H1 (cell line): Measurements from ENCODE around the gene CEACAM8. TPM values are rescaled to one million over a fixed set of nuclear protein-coding genes. Genes with fewer than 3 reads are reported as not detected.

Experiments
- CTCF ChIA-PET: fragments of 300-600 bp; sonication (Branson Sonifier 250); formaldehyde crosslinking; loops from one replicate; lab custom pipeline; 2021; ENCODE audit not compliant: partially characterized antibody; lab: Charles Lee
- POLR2A ChIA-PET: fragments of 300-600 bp; sonication (Branson Sonifier 250); formaldehyde crosslinking; loops from one replicate; lab custom pipeline; 2021; ENCODE audit warnings: inconsistent platforms; ENCODE audit not compliant: partially characterized antibody; lab: Charles Lee
- DNase-seq, 2 experiments: peaks; one replicate each; pipeline versions ENCODE4 v3.0.0 to v3.0.0-alpha.2; 2010 to 2022; ENCODE audit warnings: low spot score in 2 of 2, low read depth in 1 of 2, mixed read lengths in 1 of 2
- FAIRE-seq: peaks from 2 replicates; lab custom pipeline; 2011; peaks lifted over from hg19 to GRCh38; lab: Jason Lieb, UNC
- H2AFZ ChIP-seq: 2 replicates; pipeline ENCODE4 v1.8.1; 2012; ENCODE audit warnings: low read length, inconsistent platforms
- H2AK5ac ChIP-seq: 2 replicates; pipeline ENCODE4 v1.6.1; 2013; ENCODE audit warnings: low read depth, low read length
- H2BK120ac ChIP-seq: replicated peaks from 2 replicates; pipeline ENCODE3; 2013; ENCODE audit warnings: low read depth, low read length, inconsistent platforms
- H2BK12ac ChIP-seq: 2 replicates; pipeline ENCODE4 v1.6.1; 2013; ENCODE audit warnings: low read depth, low read length
- H2BK15ac ChIP-seq: 2 replicates; pipeline ENCODE4 v1.6.1; 2013; ENCODE audit warnings: low read length
- H2BK20ac ChIP-seq: 2 replicates; pipeline ENCODE4 v1.6.1; 2013; ENCODE audit warnings: low read length
- H2BK5ac ChIP-seq: 2 replicates; pipeline ENCODE4 v1.6.1; 2013; ENCODE audit warnings: low read depth, low read length
- H3K14ac ChIP-seq: 2 replicates; pipeline ENCODE4 v1.6.1; 2013; ENCODE audit warnings: inconsistent platforms; ENCODE audit not compliant: insufficient read length
- H3K18ac ChIP-seq: 2 replicates; pipeline ENCODE4 v1.6.1; 2013; ENCODE audit warnings: low read length; ENCODE audit errors: extremely low read depth
- H3K23ac ChIP-seq: 2 replicates; pipeline ENCODE4 v1.6.1; 2013; ENCODE audit warnings: inconsistent platforms; ENCODE audit not compliant: insufficient read length
- H3K23me2 ChIP-seq: 2 replicates; pipeline ENCODE4 v1.6.1; 2013; ENCODE audit warnings: low read depth, low read length
- H3K27ac ChIP-seq: 2 replicates; pipeline ENCODE4 v1.6.1; 2011; ENCODE audit warnings: low read depth, low read length, inconsistent platforms
- H3K27me3 ChIP-seq, 4 experiments: replicated peaks in 1 of 4; 1 replicate in 1 of 4; 2 replicates in 3 of 4; pipeline versions ENCODE4 v1.6.1 to v1.8.1; 2011 to 2013; ENCODE audit warnings: low read length in 3 of 4, mild to moderate bottlenecking in 3 of 4, inconsistent platforms in 2 of 4, mixed read lengths in 2 of 4, moderate library complexity in 1 of 4; ENCODE audit not compliant: control insufficient read depth in 3 of 4, insufficient read depth in 3 of 4; ENCODE audit errors: extremely low read depth in 1 of 4
- H3K36me3 ChIP-seq, 4 experiments: 2 replicates each; pipeline versions ENCODE4 v1.6.1 to v1.8.1; 2011 to 2013; ENCODE audit warnings: mild to moderate bottlenecking in 4 of 4, low read length in 3 of 4, moderate library complexity in 2 of 4, control low read depth in 1 of 4, inconsistent platforms in 1 of 4; ENCODE audit not compliant: insufficient read depth in 4 of 4, control insufficient read depth in 2 of 4
- H3K4ac ChIP-seq: replicated peaks from 2 replicates; pipeline ENCODE3; 2013; ENCODE audit warnings: low read length, low read depth, mixed read lengths, inconsistent platforms; ENCODE audit not compliant: insufficient read length
- H3K4me1 ChIP-seq, 4 experiments: replicated peaks in 1 of 4; 1 replicate in 1 of 4; 2 replicates in 3 of 4; pipeline versions ENCODE4 v1.6.1 to v1.8.1; 2011 to 2013; ENCODE audit warnings: low read length in 3 of 4, inconsistent platforms in 2 of 4, mixed read lengths in 1 of 4; ENCODE audit not compliant: insufficient read depth in 4 of 4, control insufficient read depth in 3 of 4
- H3K4me2 ChIP-seq, 2 experiments: 2 replicates each; pipeline versions ENCODE4 v1.6.1 to v1.8.1; 2011 to 2013; ENCODE audit warnings: low read depth in 2 of 2, low read length in 2 of 2, control low read depth in 1 of 2, inconsistent platforms in 1 of 2, mild to moderate bottlenecking in 1 of 2; ENCODE audit not compliant: insufficient read depth in 1 of 2
- H3K4me3 ChIP-seq, 4 experiments: fragments of 200-600, 300-600 bp in 1 of 4; sonication (generic), shearing (Covaris generic), sonication (Bioruptor Twin) in 1 of 4; 2 replicates each; pipeline versions ENCODE4 v1.5.1 to v1.8.1; 2011 to 2016; ENCODE audit warnings: low read length in 4 of 4, low read depth in 3 of 4, control low read depth in 2 of 4, inconsistent platforms in 2 of 4, mild to moderate bottlenecking in 2 of 4, mixed read lengths in 1 of 4, moderate library complexity in 1 of 4; ENCODE audit not compliant: insufficient read depth in 2 of 4; ENCODE audit errors: extremely low read depth in 1 of 4
- H3K56ac ChIP-seq: replicated peaks from 2 replicates; pipeline ENCODE3; 2013; ENCODE audit warnings: low read depth, mild to moderate bottlenecking, mixed read lengths, low read length, inconsistent platforms; ENCODE audit not compliant: insufficient read length
- H3K79me1 ChIP-seq: 2 replicates; pipeline ENCODE4 v1.6.1; 2013; ENCODE audit warnings: low read depth, low read length, control low read depth
- H3K79me2 ChIP-seq, 2 experiments: 2 replicates each; pipeline versions ENCODE4 v1.6.1 to v1.8.1; 2012 to 2013; ENCODE audit warnings: low read length in 2 of 2, mild to moderate bottlenecking in 2 of 2, inconsistent platforms in 1 of 2; ENCODE audit not compliant: insufficient read depth in 2 of 2, control insufficient read depth in 1 of 2
- H3K9ac ChIP-seq, 4 experiments: replicated peaks in 1 of 4; 1 replicate in 1 of 4; 2 replicates in 3 of 4; pipeline versions ENCODE4 v1.6.1 to v1.8.1; 2011 to 2013; ENCODE audit warnings: low read depth in 3 of 4, low read length in 3 of 4, control low read depth in 2 of 4, mild to moderate bottlenecking in 2 of 4, moderate library complexity in 2 of 4, inconsistent platforms in 1 of 4; ENCODE audit errors: extremely low read depth in 1 of 4
- H3K9me3 ChIP-seq, 2 experiments: 2 replicates each; pipeline versions ENCODE4 v1.6.1 to v1.8.1; 2012 to 2013; ENCODE audit warnings: mild to moderate bottlenecking in 2 of 2, moderate library complexity in 2 of 2, control low read depth in 1 of 2, inconsistent platforms in 1 of 2, low read depth in 1 of 2, low read length in 1 of 2, mixed read lengths in 1 of 2; ENCODE audit not compliant: insufficient read depth in 2 of 2
- H4K20me1 ChIP-seq, 2 experiments: replicated peaks in 1 of 2; 2 replicates each; pipeline versions ENCODE3 to v1.8.1; 2011 to 2013; ENCODE audit warnings: inconsistent platforms in 2 of 2, low read length in 2 of 2, mild to moderate bottlenecking in 1 of 2; ENCODE audit not compliant: insufficient read depth in 2 of 2, control insufficient read depth in 1 of 2
- H4K5ac ChIP-seq: 2 replicates; pipeline ENCODE4 v1.6.1; 2013; ENCODE audit warnings: low read length, low read depth, mixed read lengths, inconsistent platforms; ENCODE audit not compliant: insufficient read length
- H4K8ac ChIP-seq: 2 replicates; pipeline ENCODE4 v1.8.0; 2013; ENCODE audit warnings: mild to moderate bottlenecking, moderate library complexity, low read length, inconsistent platforms; ENCODE audit not compliant: insufficient read depth; ENCODE audit errors: extremely low read depth
- H4K91ac ChIP-seq: replicated peaks from 2 replicates; pipeline ENCODE3; 2013; ENCODE audit warnings: low read length, mixed read lengths, inconsistent platforms; ENCODE audit not compliant: insufficient read length
- EP300 ChIP-seq, 2 experiments: IDR thresholded peaks; 1 replicate in 1 of 2; 2 replicates in 1 of 2; pipeline ENCODE4 v1.6.1; 2011 to 2012; ENCODE audit warnings: low read depth in 2 of 2, low read length in 2 of 2, mild to moderate bottlenecking in 2 of 2, borderline replicate concordance in 1 of 2, inconsistent platforms in 1 of 2, moderate library complexity in 1 of 2
- RXRA ChIP-seq: IDR thresholded peaks from 2 replicates; pipeline ENCODE4 v1.6.1; 2011; ENCODE audit warnings: low read depth, mild to moderate bottlenecking, low read length, moderate library complexity; ENCODE audit not compliant: insufficient read depth
- WGBS, 2 experiments: shearing (Covaris generic) in 1 of 2; methylation state at CpG; one replicate each; pipeline versions ENCODE4 v1.1.6 to v1.1.7; 2013 to 2015; ENCODE audit warnings: low lambda C conversion rate in 2 of 2, mixed read lengths in 2 of 2, inconsistent platforms in 1 of 2, low coverage in 1 of 2, missing lambda C conversion rate in 1 of 2; ENCODE audit not compliant: insufficient replicate concordance in 2 of 2, insufficient coverage in 1 of 2, insufficient read length in 1 of 2; ENCODE audit errors: extremely low coverage in 1 of 2, missing lambda C conversion rate in 1 of 2; 5-methylcytosine and 5-hydroxymethylcytosine counted together
- polyA plus RNA-seq, 7 experiments: library from polyadenylated mRNA; depleted of rRNA in 3 of 7; stranded (reverse) in 5 of 7; unstranded in 2 of 7; fragments of >200 nt in 5 of 7; fragments of 200-250 nt in 2 of 7; gene quantifications; 1 replicate in 5 of 7; 2 replicates in 1 of 7; 4 replicates in 1 of 7; pipeline versions ENCODE4 v1.2.1 to v1.2.3, GENCODE V29; 2011 to 2013; ENCODE audit warnings: missing spikeins in 2 of 7, mixed read lengths in 2 of 7
- total RNA-seq: library from RNA; stranded (reverse); fragmentation: NEBNext Ultra II Directional; extraction: Animal tissue kit (Norgen Biotek cat#: 25700); gene quantifications from 2 replicates; pipeline ENCODE4 v1.2.1, GENCODE V29; 2021
- TF ChIP-seq, protein P1 (sequence below): IDR thresholded peaks from 2 replicates; pipeline ENCODE4 v1.6.1; 2011; ENCODE audit warnings: low read length, improper control_type of control experiment

The CEACAM8 gene
- total and polyA plus RNA-seq, 2 of the 8 experiments (the other 6 are each of a cell fraction or from before 2014, with no cell fraction given), result not detected

GRCh38 chr19:42558450-42559150, 36.1 kb downstream of the CEACAM8 start:
- H3K4me2 ChIP-seq, result no peak overlapping the region
- peaks cover 5 to 19% (median 11%) of the 10 kb centered on the region in 4 experiments for H3K4me1 ChIP-seq
- H4K8ac ChIP-seq, result no peak overlapping the region
- H2AK5ac ChIP-seq, result no peak overlapping the region
- DNase-seq, result no peak
- H4K91ac ChIP-seq, result no peak overlapping the region
- no peak overlapping the region for H3K27ac ChIP-seq
- CTCF ChIA-PET, result interaction anchor here (0.6 to 2.5 kb wide), 4 partner anchors 38 to 686 kb away, joined by 3 to 8 read pairs (median 4); no protein-coding TSS in a partner anchor
- H2BK15ac ChIP-seq, result no peak overlapping the region
- no peak overlapping the region for H3K14ac ChIP-seq
- H3K4me3 ChIP-seq, result no peak overlapping the region
- no peak overlapping the region for H2AFZ ChIP-seq
- H2BK5ac ChIP-seq, result no peak overlapping the region
- H3K9me3 ChIP-seq, result no peaks in the 10 kb centered on the region
- no peaks in the 10 kb centered on the region for H4K20me1 ChIP-seq
- H4K5ac ChIP-seq, result no peak overlapping the region
- H2BK120ac ChIP-seq, result no peak overlapping the region
- WGBS, 2 experiments, result 52% methylated on average over 7 of the region's 7 CpGs; no CpG with 5 or more reads in 1 of the 2 experiments
- no peaks in the 10 kb centered on the region for H3K79me2 ChIP-seq
- no peak overlapping the region for H2BK12ac ChIP-seq
- H3K18ac ChIP-seq, result no peak overlapping the region
- TF ChIP-seq RXRA (no peak), EP300 (IDR thresholded peaks at IDR 0.05; ENCODE audit: borderline replicate concordance in 1 of 2, low read depth in 2 of 2, low read length in 2 of 2) (no peak)
- TF ChIP-seq, protein P1, sequence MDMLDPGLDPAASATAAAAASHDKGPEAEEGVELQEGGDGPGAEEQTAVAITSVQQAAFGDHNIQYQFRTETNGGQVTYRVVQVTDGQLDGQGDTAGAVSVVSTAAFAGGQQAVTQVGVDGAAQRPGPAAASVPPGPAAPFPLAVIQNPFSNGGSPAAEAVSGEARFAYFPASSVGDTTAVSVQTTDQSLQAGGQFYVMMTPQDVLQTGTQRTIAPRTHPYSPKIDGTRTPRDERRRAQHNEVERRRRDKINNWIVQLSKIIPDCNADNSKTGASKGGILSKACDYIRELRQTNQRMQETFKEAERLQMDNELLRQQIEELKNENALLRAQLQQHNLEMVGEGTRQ, result no peak
- TF ChIP-seq, all 59 proteins: peak for 0
- H3K23ac ChIP-seq, result no peak overlapping the region
- FAIRE-seq, result no peak
- POLR2A ChIA-PET, result no interaction called here
- no peak overlapping the region for H3K9ac ChIP-seq
- H3K4ac ChIP-seq, result no peak overlapping the region
- H3K79me1 ChIP-seq, result no peaks in the 10 kb centered on the region
- no peak overlapping the region for H2BK20ac ChIP-seq
- no peaks in the 10 kb centered on the region; a peak in 2 of 7 replicates for H3K27me3 ChIP-seq
- no peak overlapping the region for H3K56ac ChIP-seq
- H3K23me2 ChIP-seq, result no peaks in the 10 kb centered on the region
- H3K36me3 ChIP-seq, result no peaks in the 10 kb centered on the region
